IMR-90 (cell line): ENCODE data around the gene ABCC8. TPM values are rescaled to one million over a fixed set of nuclear protein-coding genes. Genes with fewer than 3 reads are reported as not detected.

Experiments
- ATAC-seq: fragments of 200-7000 bp; cut with Tn5 transposase; 2 replicates; pipeline ENCODE4 v1.9.1; 2020; ENCODE audit warnings: low read depth, mild to moderate bottlenecking, moderate library complexity
- BruUV-seq: library from RNA; stranded (reverse); fragments of 400-500 nt; replicated peaks from 2 replicates; lab custom pipeline; 2021; lab: Mats Ljungman, UMichigan
- CTCF ChIA-PET: fragments of 300-600 bp; formaldehyde crosslinking; extraction: SDS; loops from one replicate; lab custom pipeline; 2021; ENCODE audit warnings: antibody characterized with exemption; lab: Yijun Ruan, JAX
- POLR2A ChIA-PET: fragments of 300-600 bp; sonication (Branson Sonifier 250); formaldehyde crosslinking; loops from one replicate; lab custom pipeline; 2022; ENCODE audit warnings: antibody characterized with exemption; ENCODE audit not compliant: unreplicated experiment; lab: Charles Lee
- DNase-seq: peaks from one replicate; pipeline ENCODE4 v3.0.0; 2013
- H2AFZ ChIP-seq: replicated peaks from 2 replicates; pipeline ENCODE3; 2013; ENCODE audit warnings: low read length, mild to moderate bottlenecking; ENCODE audit not compliant: poor library complexity
- H2AK5ac ChIP-seq: 2 replicates; pipeline ENCODE4 v1.6.1; 2013; ENCODE audit warnings: low read depth, low read length, inconsistent platforms
- H2AK9ac ChIP-seq: replicated peaks from 2 replicates; pipeline ENCODE3; 2013; ENCODE audit warnings: mild to moderate bottlenecking, low read depth, low read length, moderate library complexity; ENCODE audit not compliant: poor library complexity
- H2BK120ac ChIP-seq: 2 replicates; pipeline ENCODE4 v1.6.1; 2013; ENCODE audit warnings: low read depth, low read length, inconsistent platforms
- H2BK15ac ChIP-seq: 3 replicates; pipeline ENCODE4 v1.6.1; 2013; ENCODE audit warnings: low read depth, low read length, inconsistent platforms
- H2BK20ac ChIP-seq: 2 replicates; pipeline ENCODE4 v1.6.1; 2013; ENCODE audit warnings: low read depth, mild to moderate bottlenecking, inconsistent platforms, low read length, moderate library complexity
- H2BK5ac ChIP-seq: 2 replicates; pipeline ENCODE4 v1.6.1; 2013; ENCODE audit warnings: mild to moderate bottlenecking, low read depth, low read length, inconsistent platforms; ENCODE audit not compliant: poor library complexity, severe bottlenecking
- H3K14ac ChIP-seq: replicated peaks from 2 replicates; pipeline ENCODE4 v1.6.1; 2013; ENCODE audit warnings: low read depth, low read length, inconsistent platforms
- H3K18ac ChIP-seq: 2 replicates; pipeline ENCODE4 v1.6.1; 2013; ENCODE audit warnings: low read depth, low read length, control low read depth
- H3K23ac ChIP-seq: 2 replicates; pipeline ENCODE4 v1.6.1; 2013; ENCODE audit warnings: low read depth, low read length, inconsistent platforms
- H3K27ac ChIP-seq: 2 replicates; pipeline ENCODE4 v1.5.1; 2013; ENCODE audit warnings: mild to moderate bottlenecking, control low read depth, low read length; ENCODE audit not compliant: insufficient read depth
- H3K27me3 ChIP-seq: 2 replicates; pipeline ENCODE4 v1.6.1; 2013; ENCODE audit warnings: low read length; ENCODE audit not compliant: control insufficient read depth, insufficient read depth
- H3K36me3 ChIP-seq: 2 replicates; pipeline ENCODE4 v1.6.1; 2013; ENCODE audit warnings: low read length, mixed read lengths; ENCODE audit not compliant: control insufficient read depth, insufficient read depth
- H3K4ac ChIP-seq: 2 replicates; pipeline ENCODE4 v1.6.1; 2013; ENCODE audit warnings: low read depth, low read length, inconsistent platforms
- H3K4me1 ChIP-seq: 2 replicates; pipeline ENCODE4 v1.6.1; 2013; ENCODE audit warnings: low read length, mixed read lengths; ENCODE audit not compliant: control insufficient read depth, insufficient read depth
- H3K4me2 ChIP-seq: 2 replicates; pipeline ENCODE4 v1.6.1; 2013; ENCODE audit warnings: low read depth, mild to moderate bottlenecking, control low read depth, low read length, moderate library complexity
- H3K4me3 ChIP-seq: 2 replicates; pipeline ENCODE4 v1.5.1; 2013; ENCODE audit warnings: low read depth, mild to moderate bottlenecking, control low read depth, low read length, moderate library complexity; ENCODE audit not compliant: insufficient read depth
- H3K56ac ChIP-seq: 2 replicates; pipeline ENCODE4 v1.6.1; 2013; ENCODE audit warnings: low read length, inconsistent platforms; ENCODE audit not compliant: insufficient read depth; ENCODE audit errors: extremely low read depth
- H3K79me1 ChIP-seq, 2 experiments: 2 replicates each; pipeline ENCODE4 v1.6.1; 2013; ENCODE audit warnings: low read length in 2 of 2, inconsistent platforms in 1 of 2, low read depth in 1 of 2
- H3K9ac ChIP-seq: 2 replicates; pipeline ENCODE4 v1.6.1; 2013; ENCODE audit warnings: low read depth, low read length, control low read depth
- H3K9me1 ChIP-seq: 2 replicates; pipeline ENCODE4 v1.6.1; 2013; ENCODE audit warnings: low read length, inconsistent platforms; ENCODE audit not compliant: insufficient read depth
- H3K9me3 ChIP-seq: 2 replicates; pipeline ENCODE4 v1.6.1; 2013; ENCODE audit warnings: low read length; ENCODE audit not compliant: control insufficient read depth, insufficient read depth
- H4K20me1 ChIP-seq: 2 replicates; pipeline ENCODE4 v1.6.1; 2013; ENCODE audit warnings: low read length, inconsistent platforms; ENCODE audit not compliant: insufficient read depth
- H4K5ac ChIP-seq: 2 replicates; pipeline ENCODE4 v1.6.1; 2013; ENCODE audit warnings: mild to moderate bottlenecking, low read depth, low read length, control low read depth
- H4K8ac ChIP-seq, 2 experiments: 2 replicates each; pipeline ENCODE4 v1.6.1; 2013; ENCODE audit warnings: low read depth in 2 of 2, low read length in 2 of 2, control low read depth in 1 of 2, inconsistent platforms in 1 of 2
- H4K91ac ChIP-seq: 2 replicates; pipeline ENCODE4 v1.6.1; 2013; ENCODE audit warnings: low read depth, low read length, inconsistent platforms; ENCODE audit not compliant: insufficient read depth
- CEBPB ChIP-seq: IDR thresholded peaks from 2 replicates; pipeline ENCODE4 v1.6.1; 2012; ENCODE audit warnings: low read depth, low read length, improper control_type of control experiment
- FOS ChIP-seq: fragments of 150-350 bp; IDR thresholded peaks from 2 replicates; pipeline ENCODE4 v1.6.1; 2016; ENCODE audit warnings: low read depth, low read length
- MXI1 ChIP-seq: IDR thresholded peaks from 2 replicates; pipeline ENCODE4 v1.6.1; 2012; ENCODE audit warnings: low read depth, mild to moderate bottlenecking, low read length, moderate library complexity, borderline replicate concordance
- NFE2L2 ChIP-seq: fragments of 150-350 bp; IDR thresholded peaks from 2 replicates; pipeline ENCODE4 v1.6.1; 2016; ENCODE audit warnings: low read depth, mild to moderate bottlenecking, low read length
- POLR2A ChIP-seq: IDR thresholded peaks from 2 replicates; pipeline ENCODE4 v1.6.1; 2012; ENCODE audit warnings: mild to moderate bottlenecking, low read depth, low read length
- RAD21 ChIP-seq: IDR thresholded peaks from 2 replicates; pipeline ENCODE4 v1.6.1; 2012; ENCODE audit warnings: low read length, improper control_type of control experiment
- RCOR1 ChIP-seq: IDR thresholded peaks from 2 replicates; pipeline ENCODE4 v1.6.1; 2012; ENCODE audit warnings: mild to moderate bottlenecking, low read length, improper control_type of control experiment; ENCODE audit not compliant: insufficient replicate concordance
- RFX5 ChIP-seq: IDR thresholded peaks from 2 replicates; pipeline ENCODE4 v1.8.0; 2012; ENCODE audit warnings: low read depth, mild to moderate bottlenecking, low read length, moderate library complexity
- SMC3 ChIP-seq: fragments of 150-350 bp; IDR thresholded peaks from 2 replicates; pipeline ENCODE4 v1.6.1; 2016; ENCODE audit warnings: low read depth, mild to moderate bottlenecking, antibody characterized with exemption, low read length, moderate library complexity
- WGBS, 2 experiments: methylation state at CpG; one replicate each; pipeline versions ENCODE4 v1.1.5 to v1.1.7; 2013; ENCODE audit warnings: missing lambda C conversion rate in 2 of 2; ENCODE audit not compliant: insufficient read length in 1 of 2; ENCODE audit errors: extremely low coverage in 2 of 2; 5-methylcytosine and 5-hydroxymethylcytosine counted together
- dilution Hi-C: fragments of 300-500 bp; cut with HindIII; formaldehyde crosslinking; loops from one replicate; pipeline ENCODE4 v1.14.3; 2018; ENCODE audit warnings: low sequenced_read_pairs; ENCODE audit not compliant: unreplicated experiment
- in situ Hi-C: fragments of 300-500 bp; cut with MboI; formaldehyde crosslinking; loops from 3 replicates; pipeline ENCODE4 v1.14.3; 2019; ENCODE audit warnings: low sequenced_read_pairs, inconsistent platforms, mixed read lengths
- intact Hi-C: fragments of 100-400 bp; cut with micrococcal nuclease; formaldehyde crosslinking; loops from 2 replicates; pipeline ENCODE4 v1.10.0; 2022
- polyA plus RNA-seq, 3 experiments: library from polyadenylated mRNA; depleted of rRNA; stranded (reverse); fragments of >200 nt; gene quantifications; 2 replicates each; pipeline ENCODE4 v1.2.3, GENCODE V29; 2012; ENCODE audit warnings: low replicate concordance in 1 of 3
- total RNA-seq: library from RNA; depleted of rRNA; stranded (reverse); fragments of >200 nt; gene quantifications from 2 replicates; pipeline ENCODE4 v1.2.3, GENCODE V29; 2012
- TF ChIP-seq, protein P1 (sequence below): fragments of 150-350 bp; IDR thresholded peaks from 2 replicates; pipeline ENCODE4 v1.6.1; 2016; ENCODE audit warnings: low read depth, mild to moderate bottlenecking, low read length, moderate library complexity, borderline replicate concordance
- TF ChIP-seq, protein P2 (sequence below): conservative IDR thresholded peaks from 2 replicates; pipeline ENCODE4 v1.5.1; 2012; ENCODE audit warnings: mild to moderate bottlenecking, low read depth, low read length, improper control_type of control experiment
- TF ChIP-seq, protein P3 (sequence below): fragments of 150-350 bp; IDR thresholded peaks from 2 replicates; pipeline ENCODE4 v1.6.1; 2017; ENCODE audit warnings: mild to moderate bottlenecking, antibody characterized with exemption, low read length, low read depth

Gene ABCC8
- total and polyA plus RNA-seq, 2 of the 4 experiments (the other 2 are of a cell fraction) = not detected

DNA sequence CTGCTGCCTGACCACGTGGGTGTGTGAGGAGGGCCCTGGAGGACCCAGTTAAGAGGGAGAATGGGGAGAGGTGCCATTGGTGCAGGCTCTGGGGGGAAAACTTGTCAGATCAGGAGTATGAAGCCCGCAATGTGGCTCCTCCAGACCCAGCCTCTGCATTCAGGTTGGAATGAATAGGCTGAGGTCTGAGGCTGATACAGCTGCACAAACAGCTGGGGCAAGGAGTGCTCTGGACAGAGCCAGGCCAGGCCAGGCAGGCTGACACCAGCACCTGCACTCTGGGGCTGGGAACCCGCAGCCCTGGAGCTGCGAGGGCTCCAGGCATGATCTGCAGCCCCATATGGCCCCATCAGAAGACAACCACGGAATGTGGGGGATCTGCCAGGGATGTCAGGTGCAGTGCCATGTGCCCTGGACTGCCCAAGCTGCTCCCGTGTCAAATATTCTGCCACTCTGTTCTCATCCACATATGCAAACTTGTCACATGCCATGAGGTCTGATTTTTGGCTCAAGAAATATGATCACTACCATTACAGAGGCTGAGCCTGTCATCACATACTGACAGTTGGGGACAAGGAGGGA is 61.0 kb downstream of the ABCC8 start:
- dilution Hi-C loops = no loop called here
- POLR2A ChIA-PET = no interaction called here

More for the DNA sequence above, 61.0 kb downstream of the ABCC8 start:
- Histone ChIP-seq H3K27ac (no peak overlapping the region), H3K56ac (no peak overlapping the region), H4K8ac (no peak overlapping the region), H3K23ac (no peak overlapping the region), H3K4me2 (no peak overlapping the region), H2BK20ac (no peak overlapping the region), H4K91ac (no peak overlapping the region), H2BK120ac (no peak overlapping the region), H4K20me1 (no peaks in the 10 kb centered on the region), H3K27me3 (peaks cover 15% of the 10 kb centered on the region), H2BK5ac (no peak overlapping the region), H2AFZ (no peak overlapping the region), H3K9me3 (no peaks in the 10 kb centered on the region), H2AK5ac (no peak overlapping the region), H3K18ac (no peak overlapping the region), H4K5ac (no peak overlapping the region), H3K36me3 (no peaks in the 10 kb centered on the region), H3K79me1 (no peaks in the 10 kb centered on the region), H2BK15ac (no peak overlapping the region), H3K4ac (no peak overlapping the region), H3K9ac (no peak overlapping the region), H3K4me3 (no peak overlapping the region), H3K4me1 (no peaks in the 10 kb centered on the region), H2AK9ac (no peak overlapping the region), H3K9me1 (no peaks in the 10 kb centered on the region), H3K14ac (no peak overlapping the region)
- WGBS, 2 experiments = 40% methylated on average over 1 of the region's 6 CpGs; no CpG with 5 or more reads in 1 of the 2 experiments
- no TSS peak for BruUV-seq
- CTCF ChIA-PET = interaction anchor here (0.7 kb wide), 1 partner anchor 615 kb away, joined by 4 read pairs; no protein-coding TSS in a partner anchor
- ATAC-seq (no peak), DNase-seq (no peak)
- in situ Hi-C loops = no loop called here
- TF ChIP-seq, protein P1, sequence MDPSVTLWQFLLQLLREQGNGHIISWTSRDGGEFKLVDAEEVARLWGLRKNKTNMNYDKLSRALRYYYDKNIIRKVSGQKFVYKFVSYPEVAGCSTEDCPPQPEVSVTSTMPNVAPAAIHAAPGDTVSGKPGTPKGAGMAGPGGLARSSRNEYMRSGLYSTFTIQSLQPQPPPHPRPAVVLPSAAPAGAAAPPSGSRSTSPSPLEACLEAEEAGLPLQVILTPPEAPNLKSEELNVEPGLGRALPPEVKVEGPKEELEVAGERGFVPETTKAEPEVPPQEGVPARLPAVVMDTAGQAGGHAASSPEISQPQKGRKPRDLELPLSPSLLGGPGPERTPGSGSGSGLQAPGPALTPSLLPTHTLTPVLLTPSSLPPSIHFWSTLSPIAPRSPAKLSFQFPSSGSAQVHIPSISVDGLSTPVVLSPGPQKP = no peak
- TF ChIP-seq, protein P2, sequence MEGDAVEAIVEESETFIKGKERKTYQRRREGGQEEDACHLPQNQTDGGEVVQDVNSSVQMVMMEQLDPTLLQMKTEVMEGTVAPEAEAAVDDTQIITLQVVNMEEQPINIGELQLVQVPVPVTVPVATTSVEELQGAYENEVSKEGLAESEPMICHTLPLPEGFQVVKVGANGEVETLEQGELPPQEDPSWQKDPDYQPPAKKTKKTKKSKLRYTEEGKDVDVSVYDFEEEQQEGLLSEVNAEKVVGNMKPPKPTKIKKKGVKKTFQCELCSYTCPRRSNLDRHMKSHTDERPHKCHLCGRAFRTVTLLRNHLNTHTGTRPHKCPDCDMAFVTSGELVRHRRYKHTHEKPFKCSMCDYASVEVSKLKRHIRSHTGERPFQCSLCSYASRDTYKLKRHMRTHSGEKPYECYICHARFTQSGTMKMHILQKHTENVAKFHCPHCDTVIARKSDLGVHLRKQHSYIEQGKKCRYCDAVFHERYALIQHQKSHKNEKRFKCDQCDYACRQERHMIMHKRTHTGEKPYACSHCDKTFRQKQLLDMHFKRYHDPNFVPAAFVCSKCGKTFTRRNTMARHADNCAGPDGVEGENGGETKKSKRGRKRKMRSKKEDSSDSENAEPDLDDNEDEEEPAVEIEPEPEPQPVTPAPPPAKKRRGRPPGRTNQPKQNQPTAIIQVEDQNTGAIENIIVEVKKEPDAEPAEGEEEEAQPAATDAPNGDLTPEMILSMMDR = no peak
- TF ChIP-seq CEBPB (no peak), POLR2A (no peak), RCOR1 (no peak), RFX5 (no peak), NFE2L2 (no peak), MXI1 (no peak), RAD21 (no peak), SMC3 (no peak), FOS (no peak)
- TF ChIP-seq, protein P3, sequence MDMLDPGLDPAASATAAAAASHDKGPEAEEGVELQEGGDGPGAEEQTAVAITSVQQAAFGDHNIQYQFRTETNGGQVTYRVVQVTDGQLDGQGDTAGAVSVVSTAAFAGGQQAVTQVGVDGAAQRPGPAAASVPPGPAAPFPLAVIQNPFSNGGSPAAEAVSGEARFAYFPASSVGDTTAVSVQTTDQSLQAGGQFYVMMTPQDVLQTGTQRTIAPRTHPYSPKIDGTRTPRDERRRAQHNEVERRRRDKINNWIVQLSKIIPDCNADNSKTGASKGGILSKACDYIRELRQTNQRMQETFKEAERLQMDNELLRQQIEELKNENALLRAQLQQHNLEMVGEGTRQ = no peak
- intact Hi-C loops = no loop called here
